Measurements from ENCODE around the gene SYT12.
"Not testable (repeated sequence)": the region's sequence is repeated elsewhere in the genome, so short reads cannot be mapped to it uniquely, and the experiment has no call there.

DNA sequence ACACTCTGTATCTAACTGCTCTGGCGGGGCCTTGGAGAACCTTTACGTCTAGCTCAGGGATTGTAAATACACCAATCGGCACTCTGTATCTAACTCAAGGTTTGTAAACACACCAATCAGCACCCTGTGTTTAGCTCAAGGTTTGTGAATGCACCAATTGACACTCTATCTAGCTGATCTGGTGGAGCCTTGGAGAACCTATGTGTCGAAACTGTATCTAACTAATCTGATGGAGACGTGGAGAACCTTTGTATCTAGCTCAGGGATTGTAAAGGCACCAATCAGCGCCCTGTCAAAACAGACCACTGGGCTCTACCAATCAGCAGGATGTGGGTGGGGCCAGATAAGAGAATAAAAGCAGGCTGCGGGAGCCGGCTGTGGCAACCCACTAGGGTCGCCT, 33.6 kb upstream of the SYT12 start:
- TF ChIP-seq EZH2 (IDR thresholded peaks at IDR 0.05; ENCODE audit: low read length, unreplicated experiment), result not testable (repeated sequence)
- TF ChIP-seq, protein P1, sequence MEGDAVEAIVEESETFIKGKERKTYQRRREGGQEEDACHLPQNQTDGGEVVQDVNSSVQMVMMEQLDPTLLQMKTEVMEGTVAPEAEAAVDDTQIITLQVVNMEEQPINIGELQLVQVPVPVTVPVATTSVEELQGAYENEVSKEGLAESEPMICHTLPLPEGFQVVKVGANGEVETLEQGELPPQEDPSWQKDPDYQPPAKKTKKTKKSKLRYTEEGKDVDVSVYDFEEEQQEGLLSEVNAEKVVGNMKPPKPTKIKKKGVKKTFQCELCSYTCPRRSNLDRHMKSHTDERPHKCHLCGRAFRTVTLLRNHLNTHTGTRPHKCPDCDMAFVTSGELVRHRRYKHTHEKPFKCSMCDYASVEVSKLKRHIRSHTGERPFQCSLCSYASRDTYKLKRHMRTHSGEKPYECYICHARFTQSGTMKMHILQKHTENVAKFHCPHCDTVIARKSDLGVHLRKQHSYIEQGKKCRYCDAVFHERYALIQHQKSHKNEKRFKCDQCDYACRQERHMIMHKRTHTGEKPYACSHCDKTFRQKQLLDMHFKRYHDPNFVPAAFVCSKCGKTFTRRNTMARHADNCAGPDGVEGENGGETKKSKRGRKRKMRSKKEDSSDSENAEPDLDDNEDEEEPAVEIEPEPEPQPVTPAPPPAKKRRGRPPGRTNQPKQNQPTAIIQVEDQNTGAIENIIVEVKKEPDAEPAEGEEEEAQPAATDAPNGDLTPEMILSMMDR (conservative IDR thresholded peaks at IDR 0.05; ENCODE audit: low read depth, low read length), result not testable (repeated sequence)

All from PC-3 (cell line).